ENCODE results near the gene NUAK1.

DNA sequence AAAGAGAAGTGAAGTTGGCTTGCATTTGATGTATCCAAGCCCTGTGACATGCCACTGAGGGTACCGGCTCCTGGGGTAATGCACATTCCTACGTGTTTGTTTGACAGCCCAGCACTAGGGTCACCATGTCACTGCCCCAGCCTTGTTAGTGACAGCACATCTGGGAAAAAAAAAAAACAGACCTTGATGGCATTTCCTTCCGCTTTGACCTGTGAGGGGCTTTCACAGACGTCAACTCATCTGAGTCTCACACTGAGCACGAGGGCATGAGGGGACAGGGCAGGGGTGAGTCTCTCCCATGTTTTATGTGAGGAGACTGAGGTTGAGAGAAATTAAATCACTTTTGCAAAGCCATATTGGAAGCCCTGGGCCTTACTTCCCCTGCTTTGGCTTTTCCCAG, 111.5 kb downstream of the NUAK1 start:
- TF ChIP-seq, protein P1, sequence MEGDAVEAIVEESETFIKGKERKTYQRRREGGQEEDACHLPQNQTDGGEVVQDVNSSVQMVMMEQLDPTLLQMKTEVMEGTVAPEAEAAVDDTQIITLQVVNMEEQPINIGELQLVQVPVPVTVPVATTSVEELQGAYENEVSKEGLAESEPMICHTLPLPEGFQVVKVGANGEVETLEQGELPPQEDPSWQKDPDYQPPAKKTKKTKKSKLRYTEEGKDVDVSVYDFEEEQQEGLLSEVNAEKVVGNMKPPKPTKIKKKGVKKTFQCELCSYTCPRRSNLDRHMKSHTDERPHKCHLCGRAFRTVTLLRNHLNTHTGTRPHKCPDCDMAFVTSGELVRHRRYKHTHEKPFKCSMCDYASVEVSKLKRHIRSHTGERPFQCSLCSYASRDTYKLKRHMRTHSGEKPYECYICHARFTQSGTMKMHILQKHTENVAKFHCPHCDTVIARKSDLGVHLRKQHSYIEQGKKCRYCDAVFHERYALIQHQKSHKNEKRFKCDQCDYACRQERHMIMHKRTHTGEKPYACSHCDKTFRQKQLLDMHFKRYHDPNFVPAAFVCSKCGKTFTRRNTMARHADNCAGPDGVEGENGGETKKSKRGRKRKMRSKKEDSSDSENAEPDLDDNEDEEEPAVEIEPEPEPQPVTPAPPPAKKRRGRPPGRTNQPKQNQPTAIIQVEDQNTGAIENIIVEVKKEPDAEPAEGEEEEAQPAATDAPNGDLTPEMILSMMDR (IDR thresholded peaks at IDR 0.05) = no peak
- TF ChIP-seq, protein P2, sequence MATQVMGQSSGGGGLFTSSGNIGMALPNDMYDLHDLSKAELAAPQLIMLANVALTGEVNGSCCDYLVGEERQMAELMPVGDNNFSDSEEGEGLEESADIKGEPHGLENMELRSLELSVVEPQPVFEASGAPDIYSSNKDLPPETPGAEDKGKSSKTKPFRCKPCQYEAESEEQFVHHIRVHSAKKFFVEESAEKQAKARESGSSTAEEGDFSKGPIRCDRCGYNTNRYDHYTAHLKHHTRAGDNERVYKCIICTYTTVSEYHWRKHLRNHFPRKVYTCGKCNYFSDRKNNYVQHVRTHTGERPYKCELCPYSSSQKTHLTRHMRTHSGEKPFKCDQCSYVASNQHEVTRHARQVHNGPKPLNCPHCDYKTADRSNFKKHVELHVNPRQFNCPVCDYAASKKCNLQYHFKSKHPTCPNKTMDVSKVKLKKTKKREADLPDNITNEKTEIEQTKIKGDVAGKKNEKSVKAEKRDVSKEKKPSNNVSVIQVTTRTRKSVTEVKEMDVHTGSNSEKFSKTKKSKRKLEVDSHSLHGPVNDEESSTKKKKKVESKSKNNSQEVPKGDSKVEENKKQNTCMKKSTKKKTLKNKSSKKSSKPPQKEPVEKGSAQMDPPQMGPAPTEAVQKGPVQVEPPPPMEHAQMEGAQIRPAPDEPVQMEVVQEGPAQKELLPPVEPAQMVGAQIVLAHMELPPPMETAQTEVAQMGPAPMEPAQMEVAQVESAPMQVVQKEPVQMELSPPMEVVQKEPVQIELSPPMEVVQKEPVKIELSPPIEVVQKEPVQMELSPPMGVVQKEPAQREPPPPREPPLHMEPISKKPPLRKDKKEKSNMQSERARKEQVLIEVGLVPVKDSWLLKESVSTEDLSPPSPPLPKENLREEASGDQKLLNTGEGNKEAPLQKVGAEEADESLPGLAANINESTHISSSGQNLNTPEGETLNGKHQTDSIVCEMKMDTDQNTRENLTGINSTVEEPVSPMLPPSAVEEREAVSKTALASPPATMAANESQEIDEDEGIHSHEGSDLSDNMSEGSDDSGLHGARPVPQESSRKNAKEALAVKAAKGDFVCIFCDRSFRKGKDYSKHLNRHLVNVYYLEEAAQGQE (IDR thresholded peaks at IDR 0.05; ENCODE audit: insufficient read depth in 1 of 2, low read depth in 2 of 2, low read length in 1 of 2) = no peak
- no peak for TF ChIP-seq SIN3A (IDR thresholded peaks at IDR 0.05; ENCODE audit: borderline replicate concordance, insufficient read depth, low read depth, low read length)
- TF ChIP-seq POLR2AphosphoS5 (IDR thresholded peaks at IDR 0.05; ENCODE audit: low read depth, low read length) = no peak
